Breast epithelium (tissue), 4 donors: ENCODE results near the gene COL5A3. TPM values are rescaled to one million over a fixed set of nuclear protein-coding genes. Genes with fewer than 3 reads are reported as not detected.

Experiments used
- DNase-seq, 2 donors: peaks; one replicate each; pipeline ENCODE4 v3.0.0-alpha.2; 2019; ENCODE audit warnings: low spot score in 2 of 2
- H3K27ac ChIP-seq, 2 donors: fragments of 200-600 bp; sonication (generic) in 1 of 2; one replicate each; pipeline ENCODE4 v1.5.1; 2016 to 2019; ENCODE audit warnings: mild to moderate bottlenecking in 1 of 2
- H3K27me3 ChIP-seq, 2 donors: fragments of 200-600 bp; sonication (generic) in 1 of 2; one replicate each; pipeline versions ENCODE4 v1.5.1 to v1.6.0; 2017 to 2019; ENCODE audit warnings: control low read depth in 1 of 2, mild to moderate bottlenecking in 1 of 2
- H3K36me3 ChIP-seq: fragments of 200-600 bp; one replicate; pipeline ENCODE4 v1.5.1; 2019
- H3K4me1 ChIP-seq, 2 donors: fragments of 200-600 bp; sonication (generic); one replicate each; pipeline ENCODE4 v1.5.1; 2016 to 2019; ENCODE audit warnings: control low read depth in 1 of 2
- H3K4me3 ChIP-seq, 3 donors: fragments of 200-600 bp; sonication (generic); 1 replicate in 2 of 3; 2 replicates in 1 of 3; pipeline ENCODE4 v1.5.1; 2016 to 2019; ENCODE audit warnings: mild to moderate bottlenecking in 3 of 3, moderate library complexity in 2 of 3
- H3K9me3 ChIP-seq, 2 donors: fragments of 200-600 bp; sonication (generic) in 1 of 2; one replicate each; pipeline ENCODE4 v1.5.1; 2016 to 2019; ENCODE audit warnings: control low read depth in 1 of 2
- POLR2A ChIP-seq: fragments of 450-650 bp; IDR thresholded peaks from one replicate; pipeline ENCODE4 v1.6.1; 2016; ENCODE audit warnings: antibody characterized with exemption, mild to moderate bottlenecking, moderate library complexity
- POLR2AphosphoS5 ChIP-seq, 3 donors: sonication (generic); formaldehyde crosslinking; IDR thresholded peaks; one replicate each; pipeline ENCODE4 v1.6.1; 2017; ENCODE audit warnings: antibody characterized with exemption in 3 of 3
- intact Hi-C: fragments of 100-400 bp; cut with DNase I; formaldehyde crosslinking; loops from one replicate; pipeline ENCODE4 v1.15.1; 2023; ENCODE audit warnings: low total_unique reads
- total RNA-seq, 3 donors: library from RNA; depleted of rRNA; stranded (reverse); fragments of >200 nt; gene quantifications; one replicate each; pipeline ENCODE4 v1.1.0, GENCODE V29; 2016
- TF ChIP-seq, protein P1 (sequence below), 3 donors: fragments of 450-650 bp; IDR thresholded peaks; one replicate each; pipeline ENCODE4 v1.5.1; 2016 to 2017; ENCODE audit warnings: antibody characterized with exemption in 3 of 3, mild to moderate bottlenecking in 3 of 3, moderate library complexity in 3 of 3

COL5A3 gene
- total RNA-seq, 3 donors from 2014 or later = 4.8 to 32.2 (median 12.5) TPM

GRCh38 chr19:9917321-9917720 is 93.0 kb downstream of the COL5A3 start:
- intact Hi-C loops = loop anchor here (5.0 kb wide), 1 partner anchor 85 kb away; no protein-coding TSS in a partner anchor
- Histone ChIP-seq H3K4me3 (no peak overlapping the region), H3K9me3 (no peaks in the 10 kb centered on the region), H3K36me3 (no peaks in the 10 kb centered on the region), H3K27ac (no peak overlapping the region), H3K27me3 (peaks cover 0 to 2% of the 10 kb centered on the region in 2 donors), H3K4me1 (no peaks in the 10 kb centered on the region)
- TF ChIP-seq POLR2A (no peak), POLR2AphosphoS5 (IDR thresholded peaks at IDR 0.05) (no peak)
- TF ChIP-seq, protein P1, sequence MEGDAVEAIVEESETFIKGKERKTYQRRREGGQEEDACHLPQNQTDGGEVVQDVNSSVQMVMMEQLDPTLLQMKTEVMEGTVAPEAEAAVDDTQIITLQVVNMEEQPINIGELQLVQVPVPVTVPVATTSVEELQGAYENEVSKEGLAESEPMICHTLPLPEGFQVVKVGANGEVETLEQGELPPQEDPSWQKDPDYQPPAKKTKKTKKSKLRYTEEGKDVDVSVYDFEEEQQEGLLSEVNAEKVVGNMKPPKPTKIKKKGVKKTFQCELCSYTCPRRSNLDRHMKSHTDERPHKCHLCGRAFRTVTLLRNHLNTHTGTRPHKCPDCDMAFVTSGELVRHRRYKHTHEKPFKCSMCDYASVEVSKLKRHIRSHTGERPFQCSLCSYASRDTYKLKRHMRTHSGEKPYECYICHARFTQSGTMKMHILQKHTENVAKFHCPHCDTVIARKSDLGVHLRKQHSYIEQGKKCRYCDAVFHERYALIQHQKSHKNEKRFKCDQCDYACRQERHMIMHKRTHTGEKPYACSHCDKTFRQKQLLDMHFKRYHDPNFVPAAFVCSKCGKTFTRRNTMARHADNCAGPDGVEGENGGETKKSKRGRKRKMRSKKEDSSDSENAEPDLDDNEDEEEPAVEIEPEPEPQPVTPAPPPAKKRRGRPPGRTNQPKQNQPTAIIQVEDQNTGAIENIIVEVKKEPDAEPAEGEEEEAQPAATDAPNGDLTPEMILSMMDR (IDR thresholded peaks at IDR 0.05) = no peak
- DNase-seq = no peak

- Histone ChIP-seq H3K27ac (no peak overlapping the region), H3K27me3 (peaks cover 0 to 2% of the 10 kb centered on the region in 2 donors), H3K36me3 (no peaks in the 10 kb centered on the region), H3K9me3 (no peaks in the 10 kb centered on the region), H3K4me1 (no peaks in the 10 kb centered on the region), H3K4me3 (no peak overlapping the region)
- no peak for TF ChIP-seq POLR2AphosphoS5 (IDR thresholded peaks at IDR 0.05)
- TF ChIP-seq, protein P1 (IDR thresholded peaks at IDR 0.05) = no peak
- no peak for TF ChIP-seq POLR2A
- intact Hi-C loops = loop anchor here (5.0 kb wide), 1 partner anchor 86 kb away; no protein-coding TSS in a partner anchor
- no peak for DNase-seq
Observed at GRCh38 chr19:9916719-9917118, 93.6 kb downstream of the COL5A3 start.

- Histone ChIP-seq H3K27me3 (peaks cover 0 to 2% of the 10 kb centered on the region in 2 donors), H3K36me3 (no peaks in the 10 kb centered on the region), H3K4me3 (peak overlapping the region; percentile 44 to 87 (median 65)), H3K4me1 (no peaks in the 10 kb centered on the region), H3K27ac (no peak overlapping the region), H3K9me3 (no peaks in the 10 kb centered on the region)
- peak; percentile 58 to 67 for DNase-seq
- TF ChIP-seq POLR2A = no peak
- TF ChIP-seq, protein P1 (IDR thresholded peaks at IDR 0.05) = peak in 2 of 3 donors; percentile 23 to 40
- intact Hi-C loops = loop anchor here (5.0 kb wide), 1 partner anchor 88 kb away; no protein-coding TSS in a partner anchor
Observed at GRCh38 chr19:9914315-9915207, 95.7 kb downstream of the COL5A3 start.

DNA sequence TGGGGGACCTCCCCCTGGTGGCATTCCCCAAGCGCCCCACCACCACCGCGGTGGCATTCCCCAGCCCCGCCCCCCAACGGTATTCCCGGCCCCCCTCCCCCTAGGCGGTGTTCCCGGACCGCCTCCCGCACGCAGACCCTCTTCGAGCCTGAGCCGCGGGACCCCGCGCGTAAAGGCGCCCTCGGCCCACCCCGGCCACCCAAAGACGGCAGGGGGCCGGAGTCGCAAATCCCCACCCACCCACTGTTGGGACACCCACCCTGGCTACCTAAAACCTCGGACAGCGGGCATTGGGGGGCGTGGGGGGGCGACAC is 96.3 kb downstream of the COL5A3 start:
- Histone ChIP-seq H3K4me3 (peak overlapping the region; percentile 44 to 87 (median 65)), H3K27me3 (peaks cover 0 to 2% of the 10 kb centered on the region in 2 donors), H3K36me3 (no peaks in the 10 kb centered on the region), H3K27ac (no peak overlapping the region), H3K9me3 (no peaks in the 10 kb centered on the region), H3K4me1 (no peaks in the 10 kb centered on the region)
- TF ChIP-seq POLR2A = no peak
- TF ChIP-seq, protein P1 (IDR thresholded peaks at IDR 0.05) = no peak
- no peak for TF ChIP-seq POLR2AphosphoS5 (IDR thresholded peaks at IDR 0.05)
- intact Hi-C loops = no loop called here
- DNase-seq = no peak
